Measurements from ENCODE around the gene PSORS1C2. TPM values are rescaled to one million over a fixed set of nuclear protein-coding genes. Genes with fewer than 3 reads are reported as not detected.

Gene PSORS1C2
- total RNA-seq, 1 experiment from 2014 or later: 0.55 TPM

DNA sequence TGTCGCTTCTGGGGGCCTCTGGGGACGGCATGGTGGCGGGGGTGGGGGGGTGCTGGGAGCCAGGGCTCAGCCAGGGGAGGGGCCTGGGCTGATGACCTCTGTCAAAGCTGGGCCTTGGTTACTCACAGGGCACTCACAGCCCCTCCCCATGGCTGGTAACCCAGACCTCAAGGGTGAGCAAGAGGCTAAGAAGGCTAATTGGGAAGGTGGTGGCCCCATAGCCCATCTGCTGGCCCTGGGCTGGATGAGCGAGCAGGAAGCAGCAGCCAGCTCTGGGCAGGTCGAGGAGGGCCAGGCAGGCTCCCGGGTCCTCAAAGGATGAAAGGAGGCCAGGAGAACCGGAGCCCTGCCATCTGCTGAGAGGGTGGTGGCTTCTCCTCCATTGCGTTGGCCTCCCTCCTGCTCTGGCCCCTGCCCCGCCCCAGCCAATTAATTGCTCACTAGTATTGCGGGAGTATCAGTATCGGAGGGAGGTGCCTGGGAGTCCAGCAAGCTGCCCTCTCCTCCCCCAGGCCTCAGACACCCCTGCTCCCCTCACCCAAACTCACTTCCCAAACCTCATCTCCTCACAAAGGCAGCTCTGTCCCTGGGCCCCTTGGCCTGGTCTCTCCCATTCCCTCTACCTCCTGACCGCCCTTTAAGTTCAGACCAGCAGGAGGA, 17.6 kb downstream of the PSORS1C2 start:
- Mint-ChIP-seq H3K9me3 (no peaks in the 10 kb centered on the region), H3K4me1 (peaks cover 11% of the 10 kb centered on the region), H3K4me3 (no peak overlapping the region), H3K27ac (no peak overlapping the region), H3K27me3 (ENCODE audit: low read depth) (peaks cover 2% of the 10 kb centered on the region; the same call in 1 of the 2 replicates), H3K36me3 (no peaks in the 10 kb centered on the region)
- CTCF ChIA-PET: interaction anchor here (1.0 to 1.9 kb wide), 4 partner anchors 12 to 34 kb away, joined by 3 to 5 read pairs (median 4); no protein-coding TSS in a partner anchor
- ATAC-seq (no peak), DNase-seq (ENCODE audit: low spot score) (no peak)
- POLR2A ChIA-PET: interaction anchor here (0.5 kb wide), 1 partner anchor 28 kb away, joined by 5 read pairs; no protein-coding TSS in a partner anchor
- no peak for TF ChIP-seq STAT6 (CRISPR knock-in tag; conservative IDR thresholded peaks at IDR 0.05; ENCODE audit: low read depth)
- TF ChIP-seq ATF1 (CRISPR knock-in tag; IDR thresholded peaks at IDR 0.05): no peak
- TF ChIP-seq, protein P1, sequence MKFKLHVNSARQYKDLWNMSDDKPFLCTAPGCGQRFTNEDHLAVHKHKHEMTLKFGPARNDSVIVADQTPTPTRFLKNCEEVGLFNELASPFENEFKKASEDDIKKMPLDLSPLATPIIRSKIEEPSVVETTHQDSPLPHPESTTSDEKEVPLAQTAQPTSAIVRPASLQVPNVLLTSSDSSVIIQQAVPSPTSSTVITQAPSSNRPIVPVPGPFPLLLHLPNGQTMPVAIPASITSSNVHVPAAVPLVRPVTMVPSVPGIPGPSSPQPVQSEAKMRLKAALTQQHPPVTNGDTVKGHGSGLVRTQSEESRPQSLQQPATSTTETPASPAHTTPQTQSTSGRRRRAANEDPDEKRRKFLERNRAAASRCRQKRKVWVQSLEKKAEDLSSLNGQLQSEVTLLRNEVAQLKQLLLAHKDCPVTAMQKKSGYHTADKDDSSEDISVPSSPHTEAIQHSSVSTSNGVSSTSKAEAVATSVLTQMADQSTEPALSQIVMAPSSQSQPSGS (CRISPR knock-in tag; IDR thresholded peaks at IDR 0.05; ENCODE audit: borderline replicate concordance, low read depth): no peak
- no peak for TF ChIP-seq GABPB1 (CRISPR knock-in tag; IDR thresholded peaks at IDR 0.05)

- DNase-seq (ENCODE audit: low spot score) (no peak), ATAC-seq (no peak)
- POLR2A ChIA-PET: interaction anchor here (0.5 kb wide), 1 partner anchor 28 kb away, joined by 5 read pairs; no protein-coding TSS in a partner anchor
- Mint-ChIP-seq H3K27ac (no peak within 1 kb of the TSS), H3K27me3 (ENCODE audit: low read depth) (peaks cover 4% of the 10 kb centered on the region; the same call in 1 of the 2 replicates), H3K9me3 (no peaks in the 10 kb centered on the region), H3K4me1 (peaks cover 9% of the 10 kb centered on the region), H3K36me3 (no peaks in the 10 kb centered on the region), H3K4me3 (no peak within 1 kb of the TSS)
- CTCF ChIA-PET: interaction anchor here (1.6 to 11.0 kb wide), 3 partner anchors 9 to 18 kb away, joined by 4 to 90 read pairs (median 5); no protein-coding TSS in a partner anchor
- TF ChIP-seq ZNF281 (CRISPR knock-in tag; IDR thresholded peaks at IDR 0.05): no peak
- no peak for TF ChIP-seq MAX (CRISPR knock-in tag; IDR thresholded peaks at IDR 0.05)
- TF ChIP-seq, protein P2, sequence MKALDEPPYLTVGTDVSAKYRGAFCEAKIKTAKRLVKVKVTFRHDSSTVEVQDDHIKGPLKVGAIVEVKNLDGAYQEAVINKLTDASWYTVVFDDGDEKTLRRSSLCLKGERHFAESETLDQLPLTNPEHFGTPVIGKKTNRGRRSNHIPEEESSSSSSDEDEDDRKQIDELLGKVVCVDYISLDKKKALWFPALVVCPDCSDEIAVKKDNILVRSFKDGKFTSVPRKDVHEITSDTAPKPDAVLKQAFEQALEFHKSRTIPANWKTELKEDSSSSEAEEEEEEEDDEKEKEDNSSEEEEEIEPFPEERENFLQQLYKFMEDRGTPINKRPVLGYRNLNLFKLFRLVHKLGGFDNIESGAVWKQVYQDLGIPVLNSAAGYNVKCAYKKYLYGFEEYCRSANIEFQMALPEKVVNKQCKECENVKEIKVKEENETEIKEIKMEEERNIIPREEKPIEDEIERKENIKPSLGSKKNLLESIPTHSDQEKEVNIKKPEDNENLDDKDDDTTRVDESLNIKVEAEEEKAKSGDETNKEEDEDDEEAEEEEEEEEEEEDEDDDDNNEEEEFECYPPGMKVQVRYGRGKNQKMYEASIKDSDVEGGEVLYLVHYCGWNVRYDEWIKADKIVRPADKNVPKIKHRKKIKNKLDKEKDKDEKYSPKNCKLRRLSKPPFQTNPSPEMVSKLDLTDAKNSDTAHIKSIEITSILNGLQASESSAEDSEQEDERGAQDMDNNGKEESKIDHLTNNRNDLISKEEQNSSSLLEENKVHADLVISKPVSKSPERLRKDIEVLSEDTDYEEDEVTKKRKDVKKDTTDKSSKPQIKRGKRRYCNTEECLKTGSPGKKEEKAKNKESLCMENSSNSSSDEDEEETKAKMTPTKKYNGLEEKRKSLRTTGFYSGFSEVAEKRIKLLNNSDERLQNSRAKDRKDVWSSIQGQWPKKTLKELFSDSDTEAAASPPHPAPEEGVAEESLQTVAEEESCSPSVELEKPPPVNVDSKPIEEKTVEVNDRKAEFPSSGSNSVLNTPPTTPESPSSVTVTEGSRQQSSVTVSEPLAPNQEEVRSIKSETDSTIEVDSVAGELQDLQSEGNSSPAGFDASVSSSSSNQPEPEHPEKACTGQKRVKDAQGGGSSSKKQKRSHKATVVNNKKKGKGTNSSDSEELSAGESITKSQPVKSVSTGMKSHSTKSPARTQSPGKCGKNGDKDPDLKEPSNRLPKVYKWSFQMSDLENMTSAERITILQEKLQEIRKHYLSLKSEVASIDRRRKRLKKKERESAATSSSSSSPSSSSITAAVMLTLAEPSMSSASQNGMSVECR (CRISPR knock-in tag; IDR thresholded peaks at IDR 0.05; ENCODE audit: borderline replicate concordance): no peak
- TF ChIP-seq SP1 (CRISPR knock-in tag; conservative IDR thresholded peaks at IDR 0.05): no peak
- TF ChIP-seq NR3C1 (CRISPR knock-in tag; conservative IDR thresholded peaks at IDR 0.05; ENCODE audit: low read depth): no peak
- TF ChIP-seq TEAD4 (CRISPR knock-in tag; IDR thresholded peaks at IDR 0.05): no peak
- TF ChIP-seq ZNF423 (CRISPR knock-in tag; IDR thresholded peaks at IDR 0.05): no peak
- no peak for TF ChIP-seq ZNF317 (CRISPR knock-in tag; IDR thresholded peaks at IDR 0.05; ENCODE audit: borderline replicate concordance, low read depth)
- TF ChIP-seq NR2C2 (CRISPR knock-in tag; IDR thresholded peaks at IDR 0.05): no peak
- TF ChIP-seq RORB (CRISPR knock-in tag; IDR thresholded peaks at IDR 0.05): no peak
- TF ChIP-seq ZBTB21 (CRISPR knock-in tag; IDR thresholded peaks at IDR 0.05; ENCODE audit: borderline replicate concordance): no peak
- TF ChIP-seq NFATC4 (CRISPR knock-in tag; IDR thresholded peaks at IDR 0.05): no peak
- TF ChIP-seq KAT7 (CRISPR knock-in tag; IDR thresholded peaks at IDR 0.05; ENCODE audit: borderline replicate concordance): no peak
- no peak for TF ChIP-seq ETV6 (CRISPR knock-in tag; IDR thresholded peaks at IDR 0.05)
- TF ChIP-seq MLX (CRISPR knock-in tag; IDR thresholded peaks at IDR 0.05): no peak
- no peak for TF ChIP-seq ESRRA (CRISPR knock-in tag; IDR thresholded peaks at IDR 0.05; ENCODE audit: borderline replicate concordance)
- no peak for TF ChIP-seq GRHL2 (CRISPR knock-in tag; IDR thresholded peaks at IDR 0.05; ENCODE audit: insufficient replicate concordance, severe bottlenecking)
Observed at GRCh38 chr6:31120151-31120915, 18.5 kb downstream of the PSORS1C2 start, which contains the start of gene CDSN. CDSN (minus strand) TSS chr6:31120446; CDS start chr6:31120419, 27 bp downstream.

All from WTC11 (cell line).